Muscle layer of duodenum (tissue), 2 donors: ENCODE results near the gene ADGRE2.
"Not testable (repeated sequence)": the region's sequence is repeated elsewhere in the genome, so short reads cannot be mapped to it uniquely, and the experiment has no call there.

Experiments
- H3K27ac ChIP-seq: one replicate; pipeline ENCODE4 v1.7.0; 2013; ENCODE audit warnings: mild to moderate bottlenecking, low read length
- H3K27me3 ChIP-seq: one replicate; pipeline ENCODE4 v1.7.0; 2013; ENCODE audit warnings: low read depth, mild to moderate bottlenecking, control low read depth, low read length
- H3K36me3 ChIP-seq, 2 donors: one replicate each; pipeline ENCODE4 v1.7.0; 2013; ENCODE audit warnings: low read length in 2 of 2, control low read depth in 1 of 2, mild to moderate bottlenecking in 1 of 2; ENCODE audit not compliant: insufficient read depth in 2 of 2, control insufficient read depth in 1 of 2
- H3K4me1 ChIP-seq, 2 donors: one replicate each; pipeline ENCODE4 v1.7.0; 2013; ENCODE audit warnings: low read length in 2 of 2, mild to moderate bottlenecking in 2 of 2, control low read depth in 1 of 2, moderate library complexity in 1 of 2; ENCODE audit not compliant: insufficient read depth in 2 of 2, control insufficient read depth in 1 of 2
- H3K4me3 ChIP-seq, 2 donors: one replicate each; pipeline ENCODE4 v1.7.0; 2013; ENCODE audit warnings: low read length in 2 of 2, low read depth in 1 of 2, mild to moderate bottlenecking in 1 of 2
- H3K9me3 ChIP-seq, 2 donors: one replicate each; pipeline ENCODE4 v1.7.0; 2013; ENCODE audit warnings: low read length in 2 of 2, control low read depth in 1 of 2, mild to moderate bottlenecking in 1 of 2; ENCODE audit not compliant: control insufficient read depth in 1 of 2
- donor health status: healthy.

ADGRE2 gene

DNA sequence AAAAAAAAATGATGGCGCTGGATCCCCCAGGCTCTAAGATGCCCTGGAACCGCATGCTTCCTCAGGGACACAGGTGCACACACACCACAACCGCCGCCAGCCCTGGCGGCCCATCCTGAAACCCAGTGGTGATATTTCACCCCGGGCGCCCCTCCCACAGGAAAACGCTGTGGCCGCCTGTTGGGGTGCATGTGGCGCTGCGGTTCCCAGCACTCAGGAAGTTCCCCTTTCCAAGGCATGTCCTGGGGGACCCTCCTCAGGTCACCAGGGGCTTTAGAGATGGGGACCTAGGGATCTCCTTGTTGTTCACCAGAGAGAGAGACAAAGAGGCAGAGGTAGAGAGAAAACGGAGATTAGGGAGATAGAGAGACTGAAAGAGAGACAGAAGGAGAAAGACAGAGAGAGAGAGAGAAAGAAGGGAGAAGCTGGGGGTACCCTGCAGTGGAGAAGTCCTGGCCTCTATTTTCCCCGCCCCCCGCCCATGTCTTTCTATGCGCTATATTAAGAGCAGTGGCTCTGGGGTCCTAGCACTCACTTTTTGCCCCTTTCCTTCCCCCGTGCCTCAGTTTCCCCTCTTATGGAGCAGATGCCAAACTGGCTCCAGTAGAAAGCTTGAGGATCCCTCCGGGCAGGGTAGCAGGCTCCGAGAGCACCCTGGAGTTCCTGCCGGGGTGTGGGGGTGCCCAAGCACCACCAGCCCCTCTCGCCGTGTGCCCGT is 2.3 kb downstream of the ADGRE2 start:
- H3K27ac ChIP-seq, result no peak overlapping the region
- H3K9me3 ChIP-seq, result no peaks in the 10 kb centered on the region
- H3K4me3 ChIP-seq, result peak overlapping the region; percentile 18 to 39
- H3K36me3 ChIP-seq, result no peaks in the 10 kb centered on the region
- H3K27me3 ChIP-seq, result no peaks in the 10 kb centered on the region
- no peaks in the 10 kb centered on the region for H3K4me1 ChIP-seq

GRCh38 chr19:14775326-14775725 is 3.0 kb downstream of the ADGRE2 start:
- not testable (repeated sequence) for H3K27ac ChIP-seq, H3K36me3 ChIP-seq, H3K27me3 ChIP-seq, H3K4me3 ChIP-seq, H3K9me3 ChIP-seq, H3K4me1 ChIP-seq

DNA sequence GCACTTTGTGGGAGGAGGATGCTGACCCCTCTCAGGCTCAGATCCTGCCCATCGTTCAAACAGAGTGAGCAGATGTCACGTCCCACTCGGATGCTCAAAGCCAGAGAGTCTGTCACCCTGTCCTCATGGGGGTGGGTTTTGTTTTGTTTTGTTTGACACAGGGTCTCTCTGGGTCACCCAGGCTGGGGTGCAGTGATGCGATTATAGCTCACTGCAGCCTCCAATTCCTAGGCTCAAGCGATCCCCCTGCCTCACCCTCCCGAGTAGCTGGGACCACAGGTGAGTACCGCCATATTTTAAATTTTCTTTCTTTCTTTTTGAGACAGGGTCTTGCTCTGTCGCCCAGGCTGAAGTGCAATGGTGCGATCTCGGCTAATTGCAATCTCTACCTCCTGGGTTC is 4.0 kb downstream of the ADGRE2 start:
- no peaks in the 10 kb centered on the region for H3K27me3 ChIP-seq
- no peaks in the 10 kb centered on the region for H3K36me3 ChIP-seq
- H3K27ac ChIP-seq, result no peak overlapping the region
- H3K4me1 ChIP-seq, result no peaks in the 10 kb centered on the region
- H3K9me3 ChIP-seq, result no peaks in the 10 kb centered on the region
- no peak overlapping the region for H3K4me3 ChIP-seq

DNA sequence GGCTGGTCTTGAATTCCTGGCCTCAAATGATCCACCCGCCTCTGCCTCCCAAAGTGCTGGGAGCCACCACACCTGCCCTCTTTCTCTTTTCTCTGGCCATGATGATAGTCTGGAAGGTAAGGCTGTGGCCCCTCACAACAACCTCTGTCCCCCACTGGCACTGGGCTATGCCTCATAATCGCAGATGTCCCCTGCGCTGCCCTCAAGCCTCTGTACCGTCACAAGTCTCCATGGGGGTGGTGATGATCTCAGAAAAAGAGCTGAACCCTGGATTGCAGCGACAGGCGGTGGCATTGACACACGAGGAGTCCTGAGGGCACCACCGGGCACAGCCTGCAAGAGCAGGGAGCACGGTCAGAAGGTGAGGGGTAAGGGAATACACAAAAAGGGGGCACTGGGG is 4.6 kb downstream of the ADGRE2 start:
- not testable (repeated sequence) for H3K27ac ChIP-seq, H3K36me3 ChIP-seq, H3K4me1 ChIP-seq, H3K27me3 ChIP-seq, H3K9me3 ChIP-seq, H3K4me3 ChIP-seq

GRCh38 chr19:14772995-14773394 is 5.4 kb downstream of the ADGRE2 start:
- Histone ChIP-seq H3K27ac (no peak overlapping the region), H3K27me3 (no peaks in the 10 kb centered on the region), H3K4me3 (no peak overlapping the region), H3K36me3 (no peaks in the 10 kb centered on the region), H3K9me3 (no peaks in the 10 kb centered on the region), H3K4me1 (no peaks in the 10 kb centered on the region)

GRCh38 chr19:14772467-14772866 is 5.9 kb downstream of the ADGRE2 start:
- no peaks in the 10 kb centered on the region for H3K9me3 ChIP-seq
- H3K4me3 ChIP-seq, result no peak overlapping the region
- H3K27me3 ChIP-seq, result no peaks in the 10 kb centered on the region
- no peak overlapping the region for H3K27ac ChIP-seq
- H3K4me1 ChIP-seq, result no peaks in the 10 kb centered on the region
- H3K36me3 ChIP-seq, result no peaks in the 10 kb centered on the region

GRCh38 chr19:14770944-14771839 is 7.2 kb downstream of the ADGRE2 start:
- no peak overlapping the region for H3K27ac ChIP-seq
- H3K4me1 ChIP-seq, result no peaks in the 10 kb centered on the region
- H3K9me3 ChIP-seq, result no peaks in the 10 kb centered on the region
- H3K36me3 ChIP-seq, result no peaks in the 10 kb centered on the region
- no peak overlapping the region for H3K4me3 ChIP-seq
- no peaks in the 10 kb centered on the region for H3K27me3 ChIP-seq

- no peaks in the 10 kb centered on the region for H3K4me1 ChIP-seq
- H3K4me3 ChIP-seq, result no peak overlapping the region
- H3K27ac ChIP-seq, result no peak overlapping the region
- no peaks in the 10 kb centered on the region for H3K36me3 ChIP-seq
- H3K9me3 ChIP-seq, result no peaks in the 10 kb centered on the region
- H3K27me3 ChIP-seq, result no peaks in the 10 kb centered on the region
Observed at GRCh38 chr19:14770136-14770535, 8.2 kb downstream of the ADGRE2 start.

- Histone ChIP-seq H3K4me1 (no peaks in the 10 kb centered on the region), H3K27ac (no peak overlapping the region), H3K9me3 (peaks cover 0 to 2% of the 10 kb centered on the region in 2 donors), H3K27me3 (no peaks in the 10 kb centered on the region), H3K36me3 (no peaks in the 10 kb centered on the region), H3K4me3 (no peak overlapping the region)
Observed at GRCh38 chr19:14769201-14769600, 9.2 kb downstream of the ADGRE2 start.

DNA sequence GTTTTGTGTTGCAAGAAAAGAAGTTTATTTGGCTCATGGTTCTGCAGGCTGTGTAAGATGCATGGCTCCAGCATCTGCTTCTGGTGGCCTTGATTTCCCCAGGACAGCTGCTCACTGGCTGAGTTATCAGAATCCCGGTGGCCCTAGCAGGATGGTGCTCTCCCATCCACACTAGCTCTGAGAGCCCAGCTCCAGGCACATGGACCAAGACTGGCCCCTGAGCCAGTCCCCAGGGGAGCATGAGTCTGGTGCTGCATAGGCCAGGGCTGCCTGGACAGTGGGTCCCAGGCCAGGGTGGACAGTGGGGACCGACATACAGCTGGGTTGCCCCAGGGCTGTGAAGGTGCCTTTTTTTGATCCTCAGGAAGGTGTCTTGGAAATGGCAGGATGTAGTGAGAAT is 10.4 kb downstream of the ADGRE2 start:
- Histone ChIP-seq H3K27me3 (no peaks in the 10 kb centered on the region), H3K4me1 (no peaks in the 10 kb centered on the region), H3K9me3 (peaks cover 0 to 2% of the 10 kb centered on the region in 2 donors), H3K4me3 (no peak overlapping the region), H3K36me3 (no peaks in the 10 kb centered on the region), H3K27ac (no peak overlapping the region)

- Histone ChIP-seq H3K4me1 (no peaks in the 10 kb centered on the region), H3K27me3 (no peaks in the 10 kb centered on the region), H3K36me3 (no peaks in the 10 kb centered on the region), H3K27ac (no peak overlapping the region), H3K9me3 (peaks cover 0 to 2% of the 10 kb centered on the region in 2 donors), H3K4me3 (no peak overlapping the region)
Observed at GRCh38 chr19:14767466-14767971, 10.8 kb downstream of the ADGRE2 start.
